ENCODE data around the gene MSRB3. TPM values are rescaled to one million over a fixed set of nuclear protein-coding genes. Genes with fewer than 3 reads are reported as not detected.

MSRB3 gene
- total and polyA plus RNA-seq, 2 donors (not counting 3 experiments of a cell fraction or from before 2014, with no cell fraction given), result 20.0 to 59.3 TPM

DNA sequence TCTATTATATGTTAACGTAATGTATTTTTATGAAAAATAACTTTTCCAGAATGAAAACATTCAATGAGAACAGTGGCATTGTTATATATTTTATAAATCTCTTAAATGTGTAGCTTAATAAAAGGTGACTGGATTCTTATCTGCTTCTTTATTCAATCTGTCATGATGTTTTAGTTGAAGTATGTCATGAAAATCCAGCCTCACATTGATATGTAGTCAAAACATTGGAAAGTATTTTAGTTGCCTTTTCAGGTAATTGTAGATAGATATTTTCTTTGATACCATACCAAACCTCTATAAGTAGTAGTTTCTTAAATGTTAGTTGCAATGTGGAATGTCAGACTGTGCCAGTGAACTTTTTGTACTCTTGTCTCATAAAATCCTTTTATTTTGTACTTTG is 41.3 kb upstream of the MSRB3 start:
- dilution Hi-C loops (cut with MboI; ENCODE audit: extremely low pct_ligation_motif_present, low sequenced_read_pairs), result no loop called here
- CTCF ChIA-PET, result interaction anchor here (0.6 to 1.4 kb wide), 3 partner anchors 10 to 477 kb away, joined by 4 to 6 read pairs (median 5); no protein-coding TSS in a partner anchor

More for the DNA sequence above, 41.3 kb upstream of the MSRB3 start:
- Histone ChIP-seq H4K20me1 (replicated peaks; ENCODE audit: control insufficient read depth, extremely low read depth, insufficient read depth, low read length) (no peaks in the 10 kb centered on the region), H3K4me1 (ENCODE audit: control insufficient read depth, extremely low read depth, insufficient read depth, low read length) (no peaks in the 10 kb centered on the region), H3K36me3 (ENCODE audit: control insufficient read depth in 2 of 2, extremely low read depth in 1 of 2, insufficient read depth in 2 of 2, low read length in 2 of 2) (no peaks in the 10 kb centered on the region), H3K27ac (ENCODE audit: insufficient read depth, low read depth, low read length) (no peak overlapping the region), H3K9me1 (replicated peaks; ENCODE audit: control insufficient read depth, extremely low read depth, insufficient read depth, low read length) (no peaks in the 10 kb centered on the region), H2AFZ (ENCODE audit: low read depth, low read length) (no peak overlapping the region), H3K27me3 (ENCODE audit: control insufficient read depth in 2 of 2, insufficient read depth in 2 of 2, low read length in 2 of 2) (no peaks in the 10 kb centered on the region), H3K9ac (replicated peaks; ENCODE audit: extremely low read depth, insufficient read depth, low read length) (no peak overlapping the region), H3K79me2 (ENCODE audit: control insufficient read depth, insufficient read depth, low read length) (no peaks in the 10 kb centered on the region), H3K4me3 (replicated peaks in 1 of 3; ENCODE audit: insufficient read depth in 1 of 3, low read depth in 1 of 3, low read length in 3 of 3) (no peak overlapping the region), H3K4me2 (ENCODE audit: insufficient read depth, low read length) (no peak overlapping the region), H3K9me3 (replicated peaks; ENCODE audit: control insufficient read depth, insufficient read depth, low read length) (no peaks in the 10 kb centered on the region)
- FAIRE-seq (no peak), DNase-seq (ENCODE audit: low read depth, low spot score) (no peak)
- no TSS peak for BruUV-seq (replicated peaks)
- intact Hi-C loops (cut with micrococcal nuclease), result no loop called here
- TF ChIP-seq POLR2AphosphoS5 (IDR thresholded peaks at IDR 0.05; ENCODE audit: insufficient read depth, low read depth, low read length) (no peak), MYC (IDR thresholded peaks at IDR 0.05; ENCODE audit: low read depth, low read length) (no peak), EZH2 (IDR thresholded peaks at IDR 0.05; ENCODE audit: borderline replicate concordance, low read depth, low read length, severe bottlenecking) (no peak), FOS (IDR thresholded peaks at IDR 0.05; ENCODE audit: borderline replicate concordance, insufficient read depth, low read length) (no peak), GATA2 (IDR thresholded peaks at IDR 0.05; ENCODE audit: insufficient read depth, insufficient read length, low read depth, low read length) (no peak), JUN (IDR thresholded peaks at IDR 0.05; ENCODE audit: borderline replicate concordance, insufficient read depth, insufficient read length, low read depth) (no peak), POLR2A (IDR thresholded peaks at IDR 0.05; ENCODE audit: low read depth, low read length) (no peak)
- TF ChIP-seq, protein P1, sequence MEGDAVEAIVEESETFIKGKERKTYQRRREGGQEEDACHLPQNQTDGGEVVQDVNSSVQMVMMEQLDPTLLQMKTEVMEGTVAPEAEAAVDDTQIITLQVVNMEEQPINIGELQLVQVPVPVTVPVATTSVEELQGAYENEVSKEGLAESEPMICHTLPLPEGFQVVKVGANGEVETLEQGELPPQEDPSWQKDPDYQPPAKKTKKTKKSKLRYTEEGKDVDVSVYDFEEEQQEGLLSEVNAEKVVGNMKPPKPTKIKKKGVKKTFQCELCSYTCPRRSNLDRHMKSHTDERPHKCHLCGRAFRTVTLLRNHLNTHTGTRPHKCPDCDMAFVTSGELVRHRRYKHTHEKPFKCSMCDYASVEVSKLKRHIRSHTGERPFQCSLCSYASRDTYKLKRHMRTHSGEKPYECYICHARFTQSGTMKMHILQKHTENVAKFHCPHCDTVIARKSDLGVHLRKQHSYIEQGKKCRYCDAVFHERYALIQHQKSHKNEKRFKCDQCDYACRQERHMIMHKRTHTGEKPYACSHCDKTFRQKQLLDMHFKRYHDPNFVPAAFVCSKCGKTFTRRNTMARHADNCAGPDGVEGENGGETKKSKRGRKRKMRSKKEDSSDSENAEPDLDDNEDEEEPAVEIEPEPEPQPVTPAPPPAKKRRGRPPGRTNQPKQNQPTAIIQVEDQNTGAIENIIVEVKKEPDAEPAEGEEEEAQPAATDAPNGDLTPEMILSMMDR (IDR thresholded peaks at IDR 0.05; ENCODE audit: extremely low read depth in 1 of 2, insufficient read depth in 1 of 2, low read depth in 1 of 2, low read length in 2 of 2), result no peak
- TF ChIP-seq, protein P2, sequence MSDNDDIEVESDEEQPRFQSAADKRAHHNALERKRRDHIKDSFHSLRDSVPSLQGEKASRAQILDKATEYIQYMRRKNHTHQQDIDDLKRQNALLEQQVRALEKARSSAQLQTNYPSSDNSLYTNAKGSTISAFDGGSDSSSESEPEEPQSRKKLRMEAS (IDR thresholded peaks at IDR 0.05; ENCODE audit: insufficient read depth, insufficient read length), result no peak
- POLR2A ChIA-PET, result no interaction called here
